Measurements from ENCODE around the gene PPT2. TPM values are rescaled to one million over a fixed set of nuclear protein-coding genes. Genes with fewer than 3 reads are reported as not detected.

The PPT2 gene
- 15.6 TPM for total RNA-seq

GRCh38 chr6:32153564-32154513, at the start of gene PPT2:
Gene PPT2, plus strand, starts transcription at chr6:32154141. Its CDS starts 454 bp downstream, at chr6:32154595.
- ATAC-seq, result peak; percentile 82

GRCh38 chr6:32105433-32105832, 48.5 kb upstream of the PPT2 start:
- no peak for DNase-seq (ENCODE audit: low spot score)
- no peak for ATAC-seq

More at GRCh38 chr6:32153564-32154513, at the start of gene PPT2:
- DNase-seq (ENCODE audit: low spot score), result peak; percentile 84

GRCh38 chr6:32107406-32107805, 46.5 kb upstream of the PPT2 start:
- DNase-seq (ENCODE audit: low spot score) (no peak), ATAC-seq (no peak)

- ATAC-seq, result peak; percentile 12
- DNase-seq (ENCODE audit: low spot score), result no peak
Measured at GRCh38 chr6:32108094-32108627, 45.8 kb upstream of the PPT2 start.

GRCh38 chr6:32108727-32109113, 45.2 kb upstream of the PPT2 start:
- no peak for ATAC-seq
- no peak for DNase-seq (ENCODE audit: low spot score)

GRCh38 chr6:32109114-32109764, 44.7 kb upstream of the PPT2 start, which contains the start of gene TNXB:
Gene TNXB, minus strand, starts transcription at chr6:32109338. Its CDS starts 11,140 bp downstream, at chr6:32098198.
- DNase-seq (ENCODE audit: low spot score) (no peak), ATAC-seq (no peak)

GRCh38 chr6:32109765-32110160, 44.2 kb upstream of the PPT2 start:
- ATAC-seq (no peak), DNase-seq (ENCODE audit: low spot score) (no peak)

- ATAC-seq, result peak; percentile 72
- DNase-seq (ENCODE audit: low spot score), result no peak
Measured at GRCh38 chr6:32110632-32111031, 43.3 kb upstream of the PPT2 start.

- DNase-seq (ENCODE audit: low spot score) (no peak), ATAC-seq (no peak)
Measured at GRCh38 chr6:32111424-32112066, 42.4 kb upstream of the PPT2 start.

- ATAC-seq, result no peak
- no peak for DNase-seq (ENCODE audit: low spot score)
Measured at GRCh38 chr6:32112431-32112980, 41.4 kb upstream of the PPT2 start.

- ATAC-seq (peak; percentile 31), DNase-seq (ENCODE audit: low spot score) (peak; percentile 54)
Measured at GRCh38 chr6:32113386-32114352, 40.3 kb upstream of the PPT2 start.

- no peak for DNase-seq (ENCODE audit: low spot score)
- ATAC-seq, result no peak
Measured at GRCh38 chr6:32114796-32115195, 39.1 kb upstream of the PPT2 start.

GRCh38 chr6:32115623-32116022, 38.3 kb upstream of the PPT2 start:
- no peak for DNase-seq (ENCODE audit: low spot score)
- ATAC-seq, result no peak

GRCh38 chr6:32116674-32117073, 37.3 kb upstream of the PPT2 start:
- DNase-seq (ENCODE audit: low spot score), result no peak
- ATAC-seq, result no peak

GRCh38 chr6:32117461-32117860, 36.5 kb upstream of the PPT2 start:
- no peak for ATAC-seq
- DNase-seq (ENCODE audit: low spot score), result no peak

GRCh38 chr6:32118782-32119628, 34.9 kb upstream of the PPT2 start:
- peak; percentile 95 for ATAC-seq
- peak; percentile 88 for DNase-seq (ENCODE audit: low spot score)

GRCh38 chr6:32120573-32121059, 33.3 kb upstream of the PPT2 start:
- DNase-seq (ENCODE audit: low spot score), result no peak
- ATAC-seq, result no peak

- no peak for DNase-seq (ENCODE audit: low spot score)
- ATAC-seq, result no peak
Measured at GRCh38 chr6:32123681-32124080, 30.3 kb upstream of the PPT2 start.

- no peak for DNase-seq (ENCODE audit: low spot score)
Measured at GRCh38 chr6:32126880-32127279, 27.1 kb upstream of the PPT2 start.

More at GRCh38 chr6:32126880-32127279, 27.1 kb upstream of the PPT2 start:
- no peak for ATAC-seq

All from left lobe of liver (tissue), 2 donors.